A172 (cell line): ENCODE data around the gene FAP. TPM values are rescaled to one million over a fixed set of nuclear protein-coding genes. Genes with fewer than 3 reads are reported as not detected.

Experiments
- DNase-seq: peaks from one replicate; pipeline ENCODE4 v3.0.0-alpha.2; 2015; ENCODE audit warnings: low spot score
- total RNA-seq: library from RNA; depleted of rRNA; stranded (reverse); fragments of >200 nt; shearing (Covaris generic); gene quantifications from 2 replicates; pipeline ENCODE4 v1.2.3, GENCODE V29; 2014; rRNA removed

Gene FAP, protein sequence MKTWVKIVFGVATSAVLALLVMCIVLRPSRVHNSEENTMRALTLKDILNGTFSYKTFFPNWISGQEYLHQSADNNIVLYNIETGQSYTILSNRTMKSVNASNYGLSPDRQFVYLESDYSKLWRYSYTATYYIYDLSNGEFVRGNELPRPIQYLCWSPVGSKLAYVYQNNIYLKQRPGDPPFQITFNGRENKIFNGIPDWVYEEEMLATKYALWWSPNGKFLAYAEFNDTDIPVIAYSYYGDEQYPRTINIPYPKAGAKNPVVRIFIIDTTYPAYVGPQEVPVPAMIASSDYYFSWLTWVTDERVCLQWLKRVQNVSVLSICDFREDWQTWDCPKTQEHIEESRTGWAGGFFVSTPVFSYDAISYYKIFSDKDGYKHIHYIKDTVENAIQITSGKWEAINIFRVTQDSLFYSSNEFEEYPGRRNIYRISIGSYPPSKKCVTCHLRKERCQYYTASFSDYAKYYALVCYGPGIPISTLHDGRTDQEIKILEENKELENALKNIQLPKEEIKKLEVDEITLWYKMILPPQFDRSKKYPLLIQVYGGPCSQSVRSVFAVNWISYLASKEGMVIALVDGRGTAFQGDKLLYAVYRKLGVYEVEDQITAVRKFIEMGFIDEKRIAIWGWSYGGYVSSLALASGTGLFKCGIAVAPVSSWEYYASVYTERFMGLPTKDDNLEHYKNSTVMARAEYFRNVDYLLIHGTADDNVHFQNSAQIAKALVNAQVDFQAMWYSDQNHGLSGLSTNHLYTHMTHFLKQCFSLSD
- total RNA-seq, result 1.9 and 2.2 TPM in 2 replicates

- DNase-seq, result peak; percentile 23
These were observed at the start of gene FAP for GRCh38 chr2:162243294-162243693. FAP (minus strand) TSS chr2:162243445; CDS start chr2:162243327, 118 bp downstream.

- DNase-seq, result no peak
These were observed 48.5 kb upstream of the FAP start for GRCh38 chr2:162291748-162292147.

GRCh38 chr2:162282765-162283425 lies 39.6 kb upstream of the FAP start:
- no peak for DNase-seq

- DNase-seq, result no peak
These were observed 37.4 kb upstream of the FAP start for GRCh38 chr2:162280654-162281053.

DNA sequence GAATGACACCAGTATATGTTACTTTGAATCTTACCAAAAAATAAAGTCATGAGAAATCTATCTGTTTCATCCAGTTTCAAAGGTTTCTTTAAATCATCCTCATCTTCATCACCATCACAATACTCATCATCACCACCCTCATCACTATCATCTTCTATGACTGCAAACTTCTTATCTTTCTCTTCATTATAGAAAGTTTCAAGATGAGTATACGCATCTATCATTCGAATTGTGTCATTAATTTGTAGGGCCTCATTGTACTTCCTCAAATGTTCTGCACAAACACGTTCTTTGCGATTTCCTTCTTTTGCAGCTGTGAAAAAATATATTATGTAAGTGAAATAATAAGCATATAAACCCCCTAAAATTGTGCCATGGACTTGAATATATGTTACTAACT lies 34.1 kb upstream of the FAP start:
- no peak for DNase-seq

DNA sequence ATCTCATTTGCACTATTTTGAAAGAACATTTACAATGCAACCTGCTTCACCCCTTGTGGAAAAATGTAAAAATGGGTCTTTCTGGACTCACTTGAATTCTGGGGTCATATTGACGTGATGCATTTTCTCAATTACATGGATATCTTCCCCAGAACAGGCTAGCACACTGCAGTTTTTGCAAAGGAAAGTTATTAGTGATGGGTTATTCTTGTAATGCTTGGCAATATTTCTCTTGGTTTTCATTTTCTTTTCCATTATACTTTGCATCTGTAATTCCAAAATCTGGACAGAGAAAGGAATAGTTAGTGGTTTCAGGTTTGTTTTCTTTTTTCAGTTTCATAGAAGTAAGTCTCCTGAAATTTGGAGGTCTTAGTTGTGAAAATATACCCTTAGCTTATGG lies 24.8 kb upstream of the FAP start:
- DNase-seq, result no peak

DNA sequence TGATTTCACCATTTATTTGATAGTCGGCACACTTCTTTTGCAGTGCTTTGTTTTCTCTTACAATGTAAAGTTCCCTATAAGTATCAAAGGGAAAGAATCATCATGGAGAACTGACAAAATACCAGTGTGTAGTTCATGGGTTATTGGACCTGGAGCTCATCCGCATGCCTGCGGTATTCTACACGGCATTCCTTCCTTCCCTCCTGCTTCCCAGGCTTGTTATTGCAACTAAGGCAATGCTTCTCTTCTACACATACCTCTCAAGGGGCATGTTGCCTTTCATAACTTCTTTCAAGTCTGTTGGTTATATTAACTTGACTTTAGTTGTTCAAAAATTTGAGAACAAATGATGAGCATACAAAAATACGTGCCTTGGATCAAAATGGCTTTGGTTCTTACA lies 24.3 kb upstream of the FAP start:
- DNase-seq, result no peak

- DNase-seq, result no peak
These were observed 23.2 kb upstream of the FAP start for GRCh38 chr2:162266460-162266760.

DNA sequence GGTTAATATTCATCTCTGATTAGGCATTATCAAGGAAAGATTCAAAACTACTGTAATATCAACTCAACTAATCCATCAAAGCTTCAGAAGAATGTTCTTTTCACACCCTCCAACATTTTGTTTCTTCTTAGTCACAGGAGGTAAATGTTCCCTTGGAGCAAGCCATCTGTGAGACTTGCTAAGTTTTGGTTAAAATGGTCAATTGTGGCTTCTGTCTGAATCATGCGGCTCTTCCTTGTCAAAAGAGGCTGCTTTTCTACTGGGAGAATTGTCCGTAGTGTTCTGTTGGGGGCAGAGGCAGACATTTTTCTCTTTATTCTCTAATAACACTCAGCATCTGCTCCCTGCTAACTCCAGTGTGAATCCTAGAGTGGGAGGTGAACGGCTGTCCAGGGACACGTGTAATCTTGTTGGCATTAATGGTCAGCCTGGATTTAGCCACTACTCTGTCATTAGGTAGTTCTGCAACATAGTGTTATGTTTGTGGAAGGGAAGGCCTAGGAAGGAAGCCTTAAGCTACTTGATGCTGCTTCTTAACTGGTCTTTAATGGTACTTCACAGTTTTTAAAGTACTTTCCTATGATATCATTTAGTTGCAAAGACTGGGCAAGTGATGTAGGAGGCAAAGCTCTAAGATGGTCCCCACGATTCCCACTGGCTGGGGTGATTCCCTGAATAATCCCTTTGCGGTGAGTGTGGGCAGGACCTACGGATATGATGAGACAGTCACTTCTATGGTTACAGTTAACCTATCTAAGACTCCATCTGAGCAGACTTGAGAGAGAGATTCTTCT lies 22.6 kb upstream of the FAP start:
- no peak for DNase-seq

GRCh38 chr2:162261032-162261945 lies 18.0 kb upstream of the FAP start:
- DNase-seq, result peak; percentile 54

DNA sequence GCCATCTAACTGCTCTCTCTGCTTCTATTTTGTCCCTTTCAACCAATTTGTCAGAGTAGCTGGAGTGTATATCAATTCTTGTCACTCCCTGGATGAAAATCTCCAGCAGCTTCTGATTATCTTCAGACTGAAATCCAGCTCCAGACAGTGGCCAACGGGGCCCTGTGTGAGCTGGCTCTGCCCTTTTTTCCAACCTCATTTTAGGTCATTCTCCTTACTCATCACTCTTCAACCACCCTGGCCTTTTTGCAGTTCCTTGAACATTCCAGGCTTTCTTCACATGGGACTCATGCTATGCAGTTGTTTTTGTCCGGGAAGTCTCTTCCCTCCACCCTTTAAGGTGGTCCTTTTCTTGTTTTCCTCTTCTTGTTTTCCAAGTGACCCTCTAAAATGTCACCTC lies 15.4 kb upstream of the FAP start:
- no peak for DNase-seq

DNA sequence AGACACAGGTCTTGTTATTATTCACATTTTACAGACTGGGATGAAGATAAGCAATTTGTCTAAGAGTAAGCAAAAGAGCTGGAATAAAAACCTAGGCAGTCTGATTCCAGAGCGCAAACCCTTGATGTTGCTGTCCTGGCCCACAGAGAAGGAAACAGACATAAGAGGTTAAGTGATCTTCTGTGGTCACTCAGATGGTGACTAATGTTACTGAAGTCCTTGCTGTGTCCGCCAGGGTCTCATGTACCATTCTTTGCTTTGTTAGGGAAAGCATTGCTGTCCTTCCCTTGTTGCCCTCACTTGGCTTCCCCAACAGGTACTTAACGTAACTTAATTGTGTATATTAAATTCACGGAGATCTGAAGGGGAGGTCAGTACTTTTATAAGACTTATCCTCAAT lies 14.9 kb upstream of the FAP start:
- DNase-seq, result peak; percentile 13

- no peak for DNase-seq
These were observed 14.2 kb upstream of the FAP start for GRCh38 chr2:162257425-162257824.

- peak; percentile 25 for DNase-seq
These were observed 13.3 kb upstream of the FAP start for GRCh38 chr2:162256591-162256991.

DNA sequence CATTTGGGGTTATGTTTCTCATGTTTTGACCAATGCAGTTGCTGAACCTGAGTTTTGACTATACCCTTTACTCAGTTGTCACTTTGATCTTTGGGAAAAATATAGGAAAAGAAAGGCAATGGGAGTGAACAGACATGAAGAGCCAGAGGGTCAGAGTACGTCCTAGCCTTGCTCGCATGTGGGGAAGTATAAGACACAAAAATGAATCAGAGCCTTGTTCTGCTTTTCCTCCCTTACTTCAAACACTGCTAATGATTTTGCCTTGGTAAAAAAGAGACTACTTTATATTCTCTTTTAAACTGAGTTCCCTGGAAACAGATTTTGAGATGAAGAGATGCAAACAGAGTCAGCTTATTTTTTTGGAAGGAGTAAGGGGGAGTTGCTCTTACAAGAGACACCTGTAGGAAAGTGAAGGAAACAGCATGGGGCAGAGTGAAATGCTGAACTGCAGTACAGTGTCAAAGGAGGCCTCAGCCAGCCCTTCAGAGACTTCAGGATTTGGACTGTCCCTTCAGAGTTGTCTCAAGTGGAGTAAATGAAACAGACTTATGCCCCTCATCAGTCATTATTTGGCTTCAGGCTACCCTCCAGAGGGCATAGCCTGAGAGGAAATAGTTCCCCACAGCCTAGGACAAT lies 11.1 kb upstream of the FAP start:
- no peak for DNase-seq

- DNase-seq, result no peak
These were observed 10.2 kb upstream of the FAP start for GRCh38 chr2:162253435-162253834.

- DNase-seq, result no peak
These were observed 8.9 kb upstream of the FAP start for GRCh38 chr2:162252153-162252552.

DNA sequence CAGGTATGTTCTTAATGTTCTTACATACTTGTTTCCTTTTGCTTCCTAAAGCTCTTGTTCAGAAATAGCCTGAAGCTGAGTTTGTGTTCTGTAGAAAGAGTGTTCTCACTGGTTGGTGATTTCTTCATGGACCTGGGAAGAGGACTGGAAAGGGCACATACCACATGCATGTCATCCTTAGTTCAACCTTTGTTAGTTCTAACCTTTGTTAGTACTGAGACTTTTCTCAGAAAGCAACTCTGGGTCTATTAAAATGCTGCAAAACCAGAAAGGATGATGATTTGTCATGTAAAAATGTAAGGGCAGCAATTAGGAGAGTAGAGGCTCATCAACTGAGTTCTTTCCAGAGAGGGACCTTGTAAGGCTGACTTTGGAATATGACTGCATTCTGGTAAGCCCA lies 2.5 kb upstream of the FAP start:
- peak; percentile 9 for DNase-seq

GRCh38 chr2:162245061-162245460 lies 1.8 kb upstream of the FAP start:
- DNase-seq, result peak; percentile 17

DNA sequence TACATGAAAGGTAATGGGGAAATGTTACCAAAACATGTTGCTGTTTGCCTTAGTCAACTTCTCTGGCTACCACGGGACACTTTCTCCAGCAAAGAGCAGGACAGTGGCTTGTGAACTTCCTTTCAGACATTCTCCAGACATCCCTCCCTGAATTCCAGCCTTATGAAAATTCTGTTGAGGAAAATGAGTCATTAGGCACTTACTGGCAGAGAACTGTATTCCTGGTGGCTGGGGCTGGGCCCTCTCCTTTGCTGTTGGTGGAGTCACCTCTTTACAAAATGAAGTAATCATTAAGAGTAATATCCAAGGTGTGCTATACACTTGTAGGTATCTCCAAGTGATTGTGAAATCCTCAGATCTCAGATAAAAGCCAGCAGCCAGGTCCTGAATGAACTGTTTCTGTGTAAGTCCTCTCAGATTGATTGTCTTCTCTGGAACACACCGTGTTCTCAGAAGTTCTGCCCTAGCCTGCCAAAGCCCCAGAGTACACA lies 1.3 kb upstream of the FAP start:
- peak; percentile 86 for DNase-seq
